Heart right ventricle (tissue), 16 donors: ENCODE results near the gene TLL2. TPM values are rescaled to one million over a fixed set of nuclear protein-coding genes. Genes with fewer than 3 reads are reported as not detected.

ENCODE experiments used
- ATAC-seq, 8 donors: fragments of 200-7000 bp; cut with Tn5 transposase; one replicate each; pipeline ENCODE4 v1.9.1; 2020; ENCODE audit warnings: mild to moderate bottlenecking in 8 of 8, moderate library complexity in 8 of 8, moderate number of reproducible peaks in 1 of 8
- DNase-seq, 2 donors: peaks; one replicate each; pipeline ENCODE4 v3.0.0-alpha.2; 2020
- H3K27ac ChIP-seq, 10 donors: fragments of 200-600 bp; sonication (generic) in 2 of 10; one replicate each; pipeline versions ENCODE4 v1.5.0 to v1.8.0; 2020 to 2022; ENCODE audit warnings: mild to moderate bottlenecking in 3 of 10
- H3K27me3 ChIP-seq, 7 donors: fragments of 200-600 bp; one replicate each; pipeline ENCODE4 v1.8.0; 2021 to 2022; ENCODE audit warnings: mild to moderate bottlenecking in 2 of 7
- H3K36me3 ChIP-seq, 9 donors: fragments of 200-600 bp; sonication (generic) in 1 of 9; one replicate each; pipeline versions ENCODE4 v1.5.0 to v1.8.0; 2020 to 2022; ENCODE audit warnings: mild to moderate bottlenecking in 2 of 9
- H3K4me1 ChIP-seq, 9 donors: fragments of 200-600 bp; sonication (generic) in 1 of 9; one replicate each; pipeline versions ENCODE4 v1.5.0 to v1.8.0; 2020 to 2022; ENCODE audit warnings: mild to moderate bottlenecking in 4 of 9
- H3K4me3 ChIP-seq, 10 donors: fragments of 200-600 bp; sonication (generic) in 2 of 10; one replicate each; pipeline versions ENCODE4 v1.5.0 to v1.8.0; 2020 to 2022; ENCODE audit warnings: mild to moderate bottlenecking in 7 of 10, moderate library complexity in 2 of 10
- H3K9me3 ChIP-seq, 11 donors: fragments of 200-600 bp in 10 of 11; sonication (generic) in 2 of 11; one replicate each; pipeline versions ENCODE4 v1.5.0 to v1.8.0; 2013 to 2022; ENCODE audit warnings: mild to moderate bottlenecking in 2 of 11, control low read depth in 1 of 11, moderate library complexity in 1 of 11
- CTCF ChIP-seq, 9 donors: fragments of 200-600 bp; sonication (generic) in 2 of 9; IDR thresholded peaks; one replicate each; pipeline versions ENCODE4 v1.5.0 to v1.8.0; 2021 to 2022; ENCODE audit warnings: antibody characterized with exemption in 9 of 9, mild to moderate bottlenecking in 5 of 9, moderate library complexity in 1 of 9
- WGBS, 2 donors: extraction: QIAGEN DNeasy Blood & Tissue Kit; methylation state at CpG; one replicate each; pipeline ENCODE4 v1.1.7; 2013; ENCODE audit warnings: inconsistent platforms in 1 of 2; 5-methylcytosine and 5-hydroxymethylcytosine counted together
- intact Hi-C, 10 donors: fragments of 100-400 bp; cut with DNase I; formaldehyde crosslinking; loops; one replicate each; pipeline versions ENCODE4 v1.11.1 to v1.14.2; 2022
- polyA plus RNA-seq, 2 donors: library from polyadenylated mRNA; stranded (reverse); fragments of 200-250 nt; gene quantifications; one replicate each; pipeline ENCODE4 v1.2.3, GENCODE V29; 2013
- total RNA-seq, 10 donors: library from RNA; stranded (reverse); fragmentation: NEBNext Ultra II Directional in 3 of 10; extraction: Animal tissue kit (Norgen Biotek cat#: 25700) in 3 of 10; gene quantifications; one replicate each; pipeline versions ENCODE4 v1.2.1 to v1.2.4, GENCODE V29; 2021 to 2023
- donor health status: Arrhythmogenic right ventricular cardiomyopathy.
- donor health status: ischemic (EF 13 %, LVEDD 7.1; RV severe dilation, severe dysfunction).
- donor health status: healthy with polysubstance abuse.
- donor health status: DM: no; HTN: yes; CAD: no.
- donor health status: DM: no; HTN: no; CAD: no.
- donor health status: ischemic (EF 25% LVEDD 6.9; RV normal size, moderate dysfunction).
- donor health status: ischemic (EF 25% LVEDD 5.7; RV mildly dilated, moderate dysfunction).
- donor health status: healthy.
- donor health status: DM: yes; HTN: yes; CAD: no.
- donor health status: Ischemic cardiomyopathy.
- donor health status: ischemic (EF 35%, LVEDD 5.7; RV mildly dilated, moderate dysfunction).
- donor health status: nonischemic (EF 11% LVEDD 7.7; RV severe dilation, severe dysfunction).
- donor health status: DM: yes; HTN: yes; CAD: no.
- donor health status: PGD.
- donor health status: ischemic (EF 29% LVEDD 5.4; RV normal size, mild dysfunction).
- donor health status: nonischemic (EF 23%, LVEDD 6.1; RV moderate dilation, normal function).

TLL2 gene
- total and polyA plus RNA-seq, 12 donors: 2.3 to 9.2 (median 6.9) TPM

- ATAC-seq: peak in 6 of 8 donors; percentile 35 to 70 (median 48)
- H3K9me3 ChIP-seq: no peaks in the 10 kb centered on the region
- H3K4me3 ChIP-seq: no peak overlapping the region
- peak overlapping the region in 2 of 10 donors; percentile 41 to 43 for H3K27ac ChIP-seq
- peak; percentile 39 to 59 for DNase-seq
- H3K36me3 ChIP-seq: no peaks in the 10 kb centered on the region
- peaks cover 2 to 38% (median 14%) of the 10 kb centered on the region in 9 donors for H3K4me1 ChIP-seq
- 24 to 31% methylated on average over 6 of the region's 6 CpGs for WGBS, 2 donors
- TF ChIP-seq CTCF (IDR thresholded peaks at IDR 0.05): peak in 1 of 9 donors; percentile 14
- no peaks in the 10 kb centered on the region for H3K27me3 ChIP-seq
- intact Hi-C loops: loop anchor here in 7 of 10 donors (5.0 to 10.0 kb wide), 4 partner anchors 134 to 647 kb away; partner anchors contain the start of genes LCOR (in 3 of the 7) and TLL2 (in 3 of the 7)
Observed at GRCh38 chr10:96377816-96378294, 135.9 kb downstream of the TLL2 start.

GRCh38 chr10:96376483-96376882 lies 137.2 kb downstream of the TLL2 start:
- TF ChIP-seq CTCF (IDR thresholded peaks at IDR 0.05): no peak
- H3K36me3 ChIP-seq: no peaks in the 10 kb centered on the region
- no peak for DNase-seq
- no peak overlapping the region for H3K27ac ChIP-seq
- intact Hi-C loops: loop anchor here in 7 of 10 donors (5.0 to 10.0 kb wide), 4 partner anchors 136 to 648 kb away; partner anchors contain the start of genes LCOR (in 3 of the 7) and TLL2 (in 3 of the 7)
- H3K9me3 ChIP-seq: no peaks in the 10 kb centered on the region
- no peak overlapping the region for H3K4me3 ChIP-seq
- H3K4me1 ChIP-seq: peaks cover 2 to 38% (median 14%) of the 10 kb centered on the region in 9 donors
- WGBS, 2 donors: 75 to 79% methylated on average over 7 of the region's 7 CpGs
- no peak for ATAC-seq
- H3K27me3 ChIP-seq: no peaks in the 10 kb centered on the region

- ATAC-seq: peak; percentile 83 to 90 (median 86)
- intact Hi-C loops: loop anchor here in 8 of 10 donors (2.0 to 10.0 kb wide), 6 partner anchors 137 to 650 kb away; partner anchors contain the start of genes TLL2 (in 4 of the 8) and LCOR (in 3 of the 8)
- peak; percentile 84 to 88 for DNase-seq
- no peaks in the 10 kb centered on the region for H3K36me3 ChIP-seq
- peak overlapping the region in 2 of 10 donors; percentile 15 to 30 for H3K27ac ChIP-seq
- no peaks in the 10 kb centered on the region for H3K27me3 ChIP-seq
- peak overlapping the region in 9 of 10 donors; percentile 30 to 58 (median 50) for H3K4me3 ChIP-seq
- H3K4me1 ChIP-seq: peaks cover 2 to 38% (median 14%) of the 10 kb centered on the region in 9 donors
- 6 to 7% methylated on average over 36 of the region's 36 CpGs for WGBS, 2 donors
- H3K9me3 ChIP-seq: no peaks in the 10 kb centered on the region
- peak; percentile 91 to 100 (median 98) for TF ChIP-seq CTCF (IDR thresholded peaks at IDR 0.05)
Observed at GRCh38 chr10:96374985-96375830, 138.5 kb downstream of the TLL2 start.

- no peak overlapping the region for H3K27ac ChIP-seq
- H3K27me3 ChIP-seq: no peaks in the 10 kb centered on the region
- no peaks in the 10 kb centered on the region for H3K9me3 ChIP-seq
- H3K36me3 ChIP-seq: no peaks in the 10 kb centered on the region
- intact Hi-C loops: loop anchor here in 6 of 10 donors (2.0 to 10.0 kb wide), 5 partner anchors 138 to 650 kb away; partner anchors contain the start of genes LCOR (in 3 of the 6) and TLL2 (in 1 of the 6)
- DNase-seq: no peak
- H3K4me3 ChIP-seq: peak overlapping the region in 8 of 10 donors; percentile 32 to 58 (median 51)
- WGBS, 2 donors: 24% methylated on average over 9 of the region's 9 CpGs
- TF ChIP-seq CTCF (IDR thresholded peaks at IDR 0.05): no peak
- H3K4me1 ChIP-seq: peaks cover 2 to 35% (median 14%) of the 10 kb centered on the region in 9 donors
- peak in 2 of 8 donors; percentile 3 to 11 for ATAC-seq
Observed at GRCh38 chr10:96374639-96374984, 139.1 kb downstream of the TLL2 start.
